ENCODE measurements around the gene A4GNT.

The A4GNT gene

DNA sequence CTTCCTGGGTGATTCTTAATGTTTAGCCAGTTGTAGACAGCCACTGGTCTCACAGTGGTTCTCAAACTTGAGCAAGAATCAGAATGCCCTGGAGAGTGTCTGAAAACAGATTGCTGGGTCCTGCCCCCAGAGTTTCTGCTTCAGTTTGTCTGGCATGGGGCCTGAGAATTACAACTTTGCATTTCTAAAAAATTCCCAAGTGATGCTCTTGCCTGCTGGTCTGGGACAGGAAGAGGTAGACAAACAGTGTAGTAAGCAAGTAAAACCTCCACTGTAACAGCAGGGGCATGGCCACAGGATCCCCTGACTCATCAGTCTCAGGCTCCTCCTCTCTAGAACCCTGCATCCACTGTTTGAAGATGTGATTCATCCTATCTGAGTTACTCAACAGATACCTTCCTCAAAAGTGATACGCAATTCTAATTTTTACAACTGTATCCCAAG, 53.3 kb downstream of the A4GNT start:
- no peak for DNase-seq (ENCODE audit: low spot score)

DNA sequence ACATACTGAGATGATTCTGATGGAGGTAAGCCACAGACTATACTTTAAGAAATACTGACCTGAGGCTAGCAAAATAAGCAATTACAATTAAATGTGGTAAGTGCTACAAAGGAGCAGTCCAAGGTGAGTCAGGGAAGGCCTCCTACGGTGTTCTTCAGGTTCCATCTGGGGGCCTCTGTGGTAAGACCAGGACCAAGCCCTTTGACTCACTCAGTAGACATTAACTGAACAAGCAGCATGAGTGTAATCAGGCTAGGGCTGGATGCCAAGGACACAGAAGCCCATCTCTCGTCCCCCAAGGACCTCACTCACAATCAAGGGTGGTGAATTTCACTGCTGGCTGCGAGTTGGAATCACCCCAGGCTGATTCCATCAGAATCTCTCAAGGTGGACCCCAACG, 54.1 kb downstream of the A4GNT start:
- no peak for DNase-seq (ENCODE audit: low spot score)
